ENCODE results near the gene KIF5C. TPM values are rescaled to one million over a fixed set of nuclear protein-coding genes. Genes with fewer than 3 reads are reported as not detected.

KIF5C gene
- total RNA-seq, 1 donor from 2014 or later = 24.3 TPM

DNA sequence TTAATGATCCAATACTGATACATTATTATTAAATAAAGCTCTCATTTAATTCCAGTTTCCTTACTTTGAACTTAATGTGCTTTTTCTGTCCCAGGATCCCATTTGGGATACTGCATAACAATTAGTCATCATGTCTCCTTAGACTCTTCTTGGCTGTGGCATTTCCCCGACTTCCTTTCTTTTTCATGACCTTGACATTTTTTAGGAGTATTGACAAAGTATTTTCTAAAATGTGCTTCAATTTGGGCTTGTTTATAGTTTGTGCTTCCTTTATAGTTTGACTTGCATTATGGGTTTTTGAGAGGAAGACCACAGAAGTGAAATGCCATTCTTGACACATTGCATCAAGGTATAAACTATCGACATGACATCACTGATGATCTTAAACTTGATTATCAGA is 46.1 kb upstream of the KIF5C start:
- H3K4me3 Mint-ChIP-seq (ENCODE audit: unreplicated experiment) = no peak overlapping the region

DNA sequence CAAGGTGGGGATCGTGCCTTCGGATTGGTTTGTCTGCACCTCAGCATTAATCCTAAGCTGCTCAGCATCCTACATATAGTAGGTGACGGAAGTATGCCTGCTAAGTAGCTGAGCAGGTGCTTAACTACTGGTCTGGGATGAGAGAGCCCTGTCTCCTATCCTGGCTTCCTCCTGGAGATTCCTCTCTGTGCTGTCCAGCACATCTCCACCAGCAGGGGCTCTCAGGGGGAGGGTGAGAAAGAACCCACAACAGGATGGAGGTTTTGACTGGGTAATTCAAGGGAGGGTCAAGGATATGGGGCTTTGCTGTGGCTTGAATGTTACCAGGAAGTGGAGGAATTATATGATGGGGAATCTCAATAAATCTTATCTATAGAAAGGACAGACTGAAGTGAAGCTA is 45.4 kb upstream of the KIF5C start:
- H3K36me3 Mint-ChIP-seq (ENCODE audit: low read depth, unreplicated experiment) = peaks cover 4% of the 10 kb centered on the region
- no peaks in the 10 kb centered on the region for H3K36me3 ChIP-seq (ENCODE audit: insufficient read depth, low read length)
- H3K27ac Mint-ChIP-seq (ENCODE audit: unreplicated experiment) = no peak overlapping the region
- H3K9me3 ChIP-seq (ENCODE audit: insufficient read depth, low read depth, low read length) = no peaks in the 10 kb centered on the region
- H3K4me3 ChIP-seq (ENCODE audit: insufficient read depth, low read depth, low read length) = no peak overlapping the region
- no peak overlapping the region for H3K27ac ChIP-seq (ENCODE audit: low read depth, low read length)
- no peaks in the 10 kb centered on the region for H3K79me2 ChIP-seq (ENCODE audit: insufficient read depth, low read length)
- no peak overlapping the region for H3K9ac ChIP-seq (ENCODE audit: low read length)
- FAIRE-seq = no peak
- peaks cover 7% of the 10 kb centered on the region for H3K9me3 Mint-ChIP-seq (ENCODE audit: unreplicated experiment)
- H3K27me3 Mint-ChIP-seq (ENCODE audit: low read depth, unreplicated experiment) = peaks cover 10% of the 10 kb centered on the region
- H3K4me1 ChIP-seq (ENCODE audit: insufficient read depth, low read length) = no peaks in the 10 kb centered on the region
- no peaks in the 10 kb centered on the region for H4K20me1 ChIP-seq (ENCODE audit: insufficient read depth, low read length)
- no peaks in the 10 kb centered on the region for H3K27me3 ChIP-seq (ENCODE audit: insufficient read depth, low read length)
- peaks cover 3% of the 10 kb centered on the region for H3K4me1 Mint-ChIP-seq (ENCODE audit: low read depth, unreplicated experiment)
- DNase-seq (ENCODE audit: low read depth) = no peak
- H2AFZ ChIP-seq (ENCODE audit: low read depth, low read length) = no peak overlapping the region
- H3K4me3 Mint-ChIP-seq (ENCODE audit: unreplicated experiment) = no peak overlapping the region
- no peak overlapping the region for H3K4me2 ChIP-seq (ENCODE audit: low read length)
- TF ChIP-seq, protein P1, sequence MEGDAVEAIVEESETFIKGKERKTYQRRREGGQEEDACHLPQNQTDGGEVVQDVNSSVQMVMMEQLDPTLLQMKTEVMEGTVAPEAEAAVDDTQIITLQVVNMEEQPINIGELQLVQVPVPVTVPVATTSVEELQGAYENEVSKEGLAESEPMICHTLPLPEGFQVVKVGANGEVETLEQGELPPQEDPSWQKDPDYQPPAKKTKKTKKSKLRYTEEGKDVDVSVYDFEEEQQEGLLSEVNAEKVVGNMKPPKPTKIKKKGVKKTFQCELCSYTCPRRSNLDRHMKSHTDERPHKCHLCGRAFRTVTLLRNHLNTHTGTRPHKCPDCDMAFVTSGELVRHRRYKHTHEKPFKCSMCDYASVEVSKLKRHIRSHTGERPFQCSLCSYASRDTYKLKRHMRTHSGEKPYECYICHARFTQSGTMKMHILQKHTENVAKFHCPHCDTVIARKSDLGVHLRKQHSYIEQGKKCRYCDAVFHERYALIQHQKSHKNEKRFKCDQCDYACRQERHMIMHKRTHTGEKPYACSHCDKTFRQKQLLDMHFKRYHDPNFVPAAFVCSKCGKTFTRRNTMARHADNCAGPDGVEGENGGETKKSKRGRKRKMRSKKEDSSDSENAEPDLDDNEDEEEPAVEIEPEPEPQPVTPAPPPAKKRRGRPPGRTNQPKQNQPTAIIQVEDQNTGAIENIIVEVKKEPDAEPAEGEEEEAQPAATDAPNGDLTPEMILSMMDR (IDR thresholded peaks at IDR 0.05; ENCODE audit: insufficient read depth, low read depth, low read length) = no peak
- no peak for TF ChIP-seq EZH2 (IDR thresholded peaks at IDR 0.05; ENCODE audit: insufficient read depth, low read length)

More for the DNA sequence above, 46.1 kb upstream of the KIF5C start:
- Histone ChIP-seq H3K4me3 (ENCODE audit: insufficient read depth, low read depth, low read length) (no peak overlapping the region), H3K4me1 (ENCODE audit: insufficient read depth, low read length) (no peaks in the 10 kb centered on the region), H3K9me3 (ENCODE audit: insufficient read depth, low read depth, low read length) (no peaks in the 10 kb centered on the region), H3K36me3 (ENCODE audit: insufficient read depth, low read length) (no peaks in the 10 kb centered on the region), H4K20me1 (ENCODE audit: insufficient read depth, low read length) (no peaks in the 10 kb centered on the region), H2AFZ (ENCODE audit: low read depth, low read length) (no peak overlapping the region), H3K9ac (ENCODE audit: low read length) (no peak overlapping the region), H3K4me2 (ENCODE audit: low read length) (no peak overlapping the region), H3K79me2 (ENCODE audit: insufficient read depth, low read length) (no peaks in the 10 kb centered on the region), H3K27me3 (ENCODE audit: insufficient read depth, low read length) (no peaks in the 10 kb centered on the region), H3K27ac (ENCODE audit: low read depth, low read length) (no peak overlapping the region)
- no peak for FAIRE-seq
- TF ChIP-seq, protein P1 (IDR thresholded peaks at IDR 0.05; ENCODE audit: insufficient read depth, low read depth, low read length) = no peak
- TF ChIP-seq EZH2 (IDR thresholded peaks at IDR 0.05; ENCODE audit: insufficient read depth, low read length) = no peak
- H3K27ac Mint-ChIP-seq (ENCODE audit: unreplicated experiment) = no peak overlapping the region
- no peak for DNase-seq (ENCODE audit: low read depth)
- H3K27me3 Mint-ChIP-seq (ENCODE audit: low read depth, unreplicated experiment) = peaks cover 10% of the 10 kb centered on the region
- peaks cover 3% of the 10 kb centered on the region for H3K4me1 Mint-ChIP-seq (ENCODE audit: low read depth, unreplicated experiment)
- H3K36me3 Mint-ChIP-seq (ENCODE audit: low read depth, unreplicated experiment) = peaks cover 4% of the 10 kb centered on the region
- H3K9me3 Mint-ChIP-seq (ENCODE audit: unreplicated experiment) = peaks cover 7% of the 10 kb centered on the region

DNA sequence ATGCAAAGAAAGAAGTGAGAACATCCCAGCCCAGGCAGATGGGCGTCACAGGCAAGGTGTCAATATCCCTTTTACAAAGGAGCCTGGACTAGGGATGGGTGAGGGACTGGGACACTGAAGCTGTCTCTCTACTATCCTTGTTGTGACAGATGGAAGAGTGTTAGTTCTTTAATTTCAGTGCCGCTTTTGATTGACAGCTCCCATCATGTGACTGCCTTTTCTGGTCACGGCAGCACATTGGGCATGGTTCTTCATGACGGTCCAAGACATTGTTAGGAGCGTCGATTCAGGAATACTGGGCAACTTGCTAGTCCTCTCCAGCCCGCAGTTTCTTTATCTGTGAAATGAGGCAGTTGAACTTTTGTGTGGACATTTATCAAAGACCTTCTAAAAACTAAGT is 42.4 kb upstream of the KIF5C start:
- H3K36me3 ChIP-seq (ENCODE audit: insufficient read depth, low read length) = no peaks in the 10 kb centered on the region
- no peak overlapping the region for H3K27ac Mint-ChIP-seq (ENCODE audit: unreplicated experiment)
- no peak overlapping the region for H3K9ac ChIP-seq (ENCODE audit: low read length)
- no peak overlapping the region for H2AFZ ChIP-seq (ENCODE audit: low read depth, low read length)
- no peak overlapping the region for H3K4me3 Mint-ChIP-seq (ENCODE audit: unreplicated experiment)
- H3K4me1 Mint-ChIP-seq (ENCODE audit: low read depth, unreplicated experiment) = peaks cover 3% of the 10 kb centered on the region
- H3K79me2 ChIP-seq (ENCODE audit: insufficient read depth, low read length) = no peaks in the 10 kb centered on the region
- H3K27ac ChIP-seq (ENCODE audit: low read depth, low read length) = no peak overlapping the region
- no peaks in the 10 kb centered on the region for H3K9me3 ChIP-seq (ENCODE audit: insufficient read depth, low read depth, low read length)
- no peaks in the 10 kb centered on the region for H3K27me3 ChIP-seq (ENCODE audit: insufficient read depth, low read length)
- no peak for DNase-seq (ENCODE audit: low read depth)
- H3K9me3 Mint-ChIP-seq (ENCODE audit: unreplicated experiment) = peaks cover 9% of the 10 kb centered on the region
- TF ChIP-seq, protein P1 (IDR thresholded peaks at IDR 0.05; ENCODE audit: insufficient read depth, low read depth, low read length) = no peak
- FAIRE-seq = no peak
- H3K27me3 Mint-ChIP-seq (ENCODE audit: low read depth, unreplicated experiment) = peaks cover 15% of the 10 kb centered on the region
- no peaks in the 10 kb centered on the region for H3K4me1 ChIP-seq (ENCODE audit: insufficient read depth, low read length)
- H3K36me3 Mint-ChIP-seq (ENCODE audit: low read depth, unreplicated experiment) = peaks cover 4% of the 10 kb centered on the region
- H3K4me3 ChIP-seq (ENCODE audit: insufficient read depth, low read depth, low read length) = no peak overlapping the region
- no peak overlapping the region for H3K4me2 ChIP-seq (ENCODE audit: low read length)
- no peaks in the 10 kb centered on the region for H4K20me1 ChIP-seq (ENCODE audit: insufficient read depth, low read length)

All from astrocyte (in vitro differentiated cells and primary cell).